OCI-LY7 (cell line): ENCODE data around the gene EMX2. TPM values are rescaled to one million over a fixed set of nuclear protein-coding genes. Genes with fewer than 3 reads are reported as not detected.

Experiments used
- BruUV-seq: library from RNA; stranded (reverse); fragments of 400-500 nt; replicated peaks from 2 replicates; lab custom pipeline; 2021; lab: Mats Ljungman, UMichigan
- CTCF ChIA-PET: fragments of 300-600 bp; sonication (Branson Sonifier 250); formaldehyde crosslinking; loops from one replicate; lab custom pipeline; 2022; ENCODE audit warnings: antibody characterized with exemption; ENCODE audit not compliant: unreplicated experiment; lab: Charles Lee
- POLR2A ChIA-PET: fragments of 300-600 bp; sonication (Branson Sonifier 250); formaldehyde crosslinking; loops from one replicate; lab custom pipeline; 2022; ENCODE audit warnings: antibody characterized with exemption; lab: Charles Lee
- DNase-seq: peaks from one replicate; pipeline ENCODE4 v3.0.0-alpha.2; 2015; ENCODE audit warnings: low spot score
- H2AFZ ChIP-seq: fragments of 200-600 bp; sonication (generic), shearing (Covaris generic); 2 replicates; pipeline ENCODE4 v1.6.1; 2014; ENCODE audit warnings: mild to moderate bottlenecking, antibody characterized with exemption, low read length, moderate library complexity
- H3K27ac ChIP-seq: fragments of 200-600 bp; sonication (generic); 2 replicates; pipeline ENCODE4 v1.5.1; 2014; ENCODE audit warnings: mixed run types, low read depth, mild to moderate bottlenecking, moderate library complexity, low read length, inconsistent platforms; ENCODE audit not compliant: poor library complexity, severe bottlenecking
- H3K36me3 ChIP-seq: fragments of 200-600 bp; sonication (generic); 2 replicates; pipeline ENCODE4 v1.6.1; 2014; ENCODE audit warnings: mild to moderate bottlenecking, antibody characterized with exemption, low read length, moderate library complexity, mixed read lengths; ENCODE audit not compliant: insufficient read depth
- H3K4me1 ChIP-seq: fragments of 200-600 bp; sonication (generic); 2 replicates; pipeline ENCODE4 v1.5.1; 2014; ENCODE audit warnings: mild to moderate bottlenecking, low read length; ENCODE audit not compliant: insufficient read depth, poor library complexity, severe bottlenecking
- H3K4me2 ChIP-seq: fragments of 200-600 bp; sonication (generic); 2 replicates; pipeline ENCODE4 v1.6.1; 2014; ENCODE audit warnings: mild to moderate bottlenecking, low read length
- H3K4me3 ChIP-seq: fragments of 200-600 bp; sonication (generic); 2 replicates; pipeline ENCODE4 v1.5.1; 2014; ENCODE audit warnings: mild to moderate bottlenecking, low read depth, low read length; ENCODE audit not compliant: poor library complexity, severe bottlenecking
- H3K79me2 ChIP-seq: fragments of 200-600 bp; sonication (generic); 2 replicates; pipeline ENCODE4 v1.6.1; 2016; ENCODE audit warnings: low read depth, mild to moderate bottlenecking, low read length, moderate library complexity, mixed read lengths; ENCODE audit not compliant: insufficient read depth
- H3K9me2 ChIP-seq: fragments of 200-600 bp; sonication (generic); 2 replicates; pipeline ENCODE4 v1.6.1; 2016; ENCODE audit warnings: mild to moderate bottlenecking, low read length, mixed read lengths; ENCODE audit not compliant: insufficient read depth
- H3K9me3 ChIP-seq: fragments of 200-600 bp; sonication (generic); 2 replicates; pipeline ENCODE4 v1.6.1; 2014; ENCODE audit warnings: mild to moderate bottlenecking, mixed run types, low read length, mixed read lengths
- H4K20me1 ChIP-seq: fragments of 200-600 bp; sonication (generic); 2 replicates; pipeline ENCODE4 v1.6.1; 2014; ENCODE audit warnings: mild to moderate bottlenecking, antibody characterized with exemption, low read length, moderate library complexity, mixed read lengths; ENCODE audit not compliant: insufficient read depth
- EZH2phosphoT487 ChIP-seq: fragments of 200-600 bp; sonication (generic); IDR thresholded peaks from 2 replicates; pipeline ENCODE4 v1.6.1; 2018; ENCODE audit warnings: low read depth, borderline replicate concordance, mild to moderate bottlenecking, mixed run types, antibody characterized with exemption, low read length, moderate library complexity, mixed read lengths
- intact Hi-C: fragments of 100-400 bp; cut with micrococcal nuclease; formaldehyde crosslinking; loops from one replicate; pipeline ENCODE4 v1.10.0; 2022; ENCODE audit not compliant: unreplicated experiment
- total RNA-seq, 2 experiments: library from RNA; depleted of rRNA in 1 of 2; stranded (reverse); fragments of >200 nt in 1 of 2; shearing (Covaris generic) in 1 of 2; gene quantifications; 2 replicates each; pipeline ENCODE4 v1.2.3, GENCODE V29; 2014 to 2022
- TF ChIP-seq, protein P1 (sequence below): fragments of 200-600 bp; sonication (generic); conservative IDR thresholded peaks from 2 replicates; pipeline ENCODE4 v1.5.1; 2014; ENCODE audit warnings: mild to moderate bottlenecking, antibody characterized with exemption, low read length, moderate library complexity, mixed read lengths

Gene EMX2
- total RNA-seq, 2 experiments from 2014 or later, result not detected

DNA sequence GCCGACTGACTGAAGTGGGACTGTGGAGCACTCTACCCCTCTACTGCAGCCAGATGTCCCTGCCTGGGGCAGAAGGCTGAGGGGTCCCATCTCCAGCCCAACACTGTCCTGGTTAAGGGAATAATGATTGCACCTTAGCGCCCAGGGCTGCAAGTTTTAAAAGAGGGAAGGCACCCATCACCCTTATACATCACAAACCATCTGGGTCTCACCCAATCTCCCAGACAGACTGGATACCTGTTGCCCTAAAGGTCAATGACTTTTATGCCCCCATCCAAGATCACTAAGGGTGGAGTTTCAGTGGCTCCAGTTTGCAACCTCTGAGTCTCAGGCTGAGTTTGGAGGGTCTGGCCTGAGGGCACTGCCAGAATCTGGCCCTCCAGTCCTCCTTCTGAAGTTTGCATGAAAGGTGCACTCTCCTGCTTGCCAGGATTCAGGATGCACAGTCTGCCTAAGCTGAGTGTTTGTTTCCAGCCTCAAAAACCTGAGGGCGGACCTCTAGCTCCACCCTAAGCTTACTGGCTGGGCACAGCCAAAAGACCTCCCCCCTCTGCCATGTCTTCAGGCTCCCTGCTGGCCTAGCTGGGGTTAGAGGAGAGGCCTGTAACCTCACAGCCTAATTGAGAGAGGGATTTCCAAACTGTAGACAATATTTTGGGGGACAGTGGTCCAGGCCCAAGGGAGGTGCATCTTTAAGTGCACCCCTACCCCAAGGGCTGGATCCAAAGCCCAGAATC, 2.5 kb upstream of the EMX2 start:
- Histone ChIP-seq H3K4me1 (no peaks in the 10 kb centered on the region), H3K9me2 (no peaks in the 10 kb centered on the region), H3K27ac (no peak overlapping the region), H2AFZ (no peak overlapping the region), H3K4me3 (no peak overlapping the region), H3K9me3 (no peaks in the 10 kb centered on the region), H4K20me1 (no peaks in the 10 kb centered on the region), H3K79me2 (no peaks in the 10 kb centered on the region), H3K36me3 (no peaks in the 10 kb centered on the region), H3K4me2 (no peak overlapping the region)
- no TSS peak for BruUV-seq
- ChIA-PET CTCF (no interaction called here), POLR2A (interaction anchor here (1.2 kb wide), 1 partner anchor 102 kb away, joined by 3 read pairs; no protein-coding TSS in a partner anchor)
- TF ChIP-seq, protein P1, sequence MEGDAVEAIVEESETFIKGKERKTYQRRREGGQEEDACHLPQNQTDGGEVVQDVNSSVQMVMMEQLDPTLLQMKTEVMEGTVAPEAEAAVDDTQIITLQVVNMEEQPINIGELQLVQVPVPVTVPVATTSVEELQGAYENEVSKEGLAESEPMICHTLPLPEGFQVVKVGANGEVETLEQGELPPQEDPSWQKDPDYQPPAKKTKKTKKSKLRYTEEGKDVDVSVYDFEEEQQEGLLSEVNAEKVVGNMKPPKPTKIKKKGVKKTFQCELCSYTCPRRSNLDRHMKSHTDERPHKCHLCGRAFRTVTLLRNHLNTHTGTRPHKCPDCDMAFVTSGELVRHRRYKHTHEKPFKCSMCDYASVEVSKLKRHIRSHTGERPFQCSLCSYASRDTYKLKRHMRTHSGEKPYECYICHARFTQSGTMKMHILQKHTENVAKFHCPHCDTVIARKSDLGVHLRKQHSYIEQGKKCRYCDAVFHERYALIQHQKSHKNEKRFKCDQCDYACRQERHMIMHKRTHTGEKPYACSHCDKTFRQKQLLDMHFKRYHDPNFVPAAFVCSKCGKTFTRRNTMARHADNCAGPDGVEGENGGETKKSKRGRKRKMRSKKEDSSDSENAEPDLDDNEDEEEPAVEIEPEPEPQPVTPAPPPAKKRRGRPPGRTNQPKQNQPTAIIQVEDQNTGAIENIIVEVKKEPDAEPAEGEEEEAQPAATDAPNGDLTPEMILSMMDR, result no peak
- TF ChIP-seq EZH2phosphoT487, result no peak
- DNase-seq, result no peak
- intact Hi-C loops, result no loop called here

DNA sequence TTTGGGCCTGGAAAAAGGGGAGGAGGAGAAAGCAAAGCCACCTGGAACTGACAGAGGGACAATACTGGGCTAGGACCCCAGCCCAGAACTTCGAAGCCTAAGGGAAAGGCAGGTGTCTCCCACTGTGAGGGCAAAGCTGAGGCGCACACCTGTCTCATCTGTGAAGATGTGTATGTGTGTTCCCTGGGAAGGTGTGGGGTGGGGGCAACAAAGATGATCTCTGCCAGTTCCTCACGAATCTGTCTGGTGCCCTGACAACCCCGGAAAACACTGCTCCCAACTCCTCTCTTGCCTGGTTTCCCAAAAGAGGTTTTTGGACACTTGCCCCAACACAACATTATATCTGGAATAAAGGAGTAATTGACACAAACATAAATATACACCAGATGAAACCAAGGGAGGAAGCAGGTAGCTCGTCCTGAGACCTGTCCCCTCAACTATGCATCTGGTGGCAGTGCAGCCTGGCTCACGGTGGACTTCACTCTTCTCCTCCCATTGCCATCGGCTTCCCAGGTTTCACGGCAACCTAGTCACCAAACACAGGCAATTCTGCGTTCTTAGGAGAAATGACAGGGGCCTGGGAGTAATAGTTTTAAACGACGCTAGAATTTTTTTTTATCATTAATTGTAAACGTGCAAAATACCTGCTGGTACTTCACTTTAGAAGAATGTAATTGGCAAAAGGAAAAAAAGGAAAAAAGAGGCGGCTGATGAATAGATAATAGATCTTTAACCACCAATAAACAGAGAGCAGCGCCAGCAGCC, 1.7 kb upstream of the EMX2 start:
- no peak for DNase-seq
- no peaks in the 10 kb centered on the region for H3K4me1 ChIP-seq
- H3K4me2 ChIP-seq, result no peak overlapping the region
- no peaks in the 10 kb centered on the region for H3K9me2 ChIP-seq
- no peak overlapping the region for H3K27ac ChIP-seq
- TF ChIP-seq, protein P1, result no peak
- intact Hi-C loops, result no loop called here
- H3K79me2 ChIP-seq, result no peaks in the 10 kb centered on the region
- no TSS peak for BruUV-seq
- H3K4me3 ChIP-seq, result no peak overlapping the region
- no peaks in the 10 kb centered on the region for H4K20me1 ChIP-seq
- ChIA-PET CTCF (no interaction called here), POLR2A (interaction anchor here (0.7 kb wide), 1 partner anchor 1131 kb away, joined by 3 read pairs; no protein-coding TSS in a partner anchor)
- H2AFZ ChIP-seq, result no peak overlapping the region
- no peaks in the 10 kb centered on the region for H3K36me3 ChIP-seq
- H3K9me3 ChIP-seq, result no peaks in the 10 kb centered on the region
